GM21576 (cell line): ENCODE measurements around the gene NKX2-3.

Experiments
- ATAC-seq: cut with Tn5 transposase; IDR thresholded peaks from one replicate; pipeline ENCODE4 v1.9.1; 2021; ENCODE audit warnings: mild to moderate bottlenecking, moderate library complexity; ENCODE audit not compliant: unreplicated experiment

NKX2-3 gene

GRCh38 chr10:99532687-99533495 is at the start of gene NKX2-3:
TSS of gene NKX2-3 (plus strand) at chr10:99532942. CDS start at chr10:99533132, 190 bp downstream.
- ATAC-seq = peak; percentile 49

GRCh38 chr10:99484626-99485581 is 47.8 kb upstream of the NKX2-3 start:
- ATAC-seq = no peak

GRCh38 chr10:99487125-99487807 is 45.5 kb upstream of the NKX2-3 start:
- ATAC-seq = no peak

- no peak for ATAC-seq
These were observed 43.5 kb upstream of the NKX2-3 start for GRCh38 chr10:99489271-99489670.

- ATAC-seq = no peak
These were observed 35.3 kb upstream of the NKX2-3 start for GRCh38 chr10:99497343-99498025.

- ATAC-seq = no peak
These were observed 26.3 kb upstream of the NKX2-3 start for GRCh38 chr10:99506416-99506815.

GRCh38 chr10:99507265-99507664 is 25.5 kb upstream of the NKX2-3 start:
- no peak for ATAC-seq

GRCh38 chr10:99513061-99513460 is 19.7 kb upstream of the NKX2-3 start:
- no peak for ATAC-seq

- no peak for ATAC-seq
These were observed 13.1 kb upstream of the NKX2-3 start for GRCh38 chr10:99519690-99520039.

GRCh38 chr10:99520040-99520846 is 12.5 kb upstream of the NKX2-3 start:
- no peak for ATAC-seq

GRCh38 chr10:99520847-99521764 is 11.6 kb upstream of the NKX2-3 start:
- no peak for ATAC-seq

- ATAC-seq = no peak
These were observed 10.8 kb upstream of the NKX2-3 start for GRCh38 chr10:99521765-99522469.

GRCh38 chr10:99522470-99523250 is 10.1 kb upstream of the NKX2-3 start:
- ATAC-seq = no peak

- ATAC-seq = no peak
These were observed 9.4 kb upstream of the NKX2-3 start for GRCh38 chr10:99523251-99523773.

GRCh38 chr10:99524050-99524666 is 8.6 kb upstream of the NKX2-3 start:
- ATAC-seq = no peak

GRCh38 chr10:99524736-99525380 is 7.9 kb upstream of the NKX2-3 start:
- ATAC-seq = no peak
